Neural crest cell (in vitro differentiated cells): ENCODE data around the gene ENDOV. TPM values are rescaled to one million over a fixed set of nuclear protein-coding genes. Genes with fewer than 3 reads are reported as not detected.

Source experiments
- DNase-seq: peaks from one replicate; pipeline ENCODE4 v3.0.0; 2021; ENCODE audit warnings: low read depth, mixed read lengths, low spot score
- H3K27ac Mint-ChIP-seq: one replicate; pipeline ENCODE4 v1.8.0; 2021; ENCODE audit warnings: mild to moderate bottlenecking, mixed read lengths; ENCODE audit not compliant: unreplicated experiment
- H3K27me3 Mint-ChIP-seq: 2 replicates; pipeline ENCODE4 v1.8.0; 2021; ENCODE audit warnings: low read depth, mild to moderate bottlenecking, mixed read lengths
- H3K36me3 Mint-ChIP-seq: 2 replicates; pipeline ENCODE4 v1.8.0; 2021; ENCODE audit warnings: low read depth, mild to moderate bottlenecking, mixed read lengths
- H3K4me1 Mint-ChIP-seq: 2 replicates; pipeline ENCODE4 v1.8.0; 2021; ENCODE audit warnings: mixed read lengths
- H3K4me3 Mint-ChIP-seq: one replicate; pipeline ENCODE4 v1.8.0; 2021; ENCODE audit warnings: mild to moderate bottlenecking, mixed read lengths
- H3K9me3 Mint-ChIP-seq: 2 replicates; pipeline ENCODE4 v1.8.0; 2021; ENCODE audit warnings: mixed read lengths
- total RNA-seq: library from RNA; stranded (reverse); gene quantifications from 2 replicates; pipeline ENCODE4 v1.2.1, GENCODE V29; 2021
- TF ChIP-seq, protein P1 (sequence below): fragments of 200-600 bp; sonication (generic); conservative IDR thresholded peaks from 2 replicates; pipeline ENCODE4 v1.5.0; 2021; ENCODE audit warnings: antibody characterized with exemption, mild to moderate bottlenecking

The ENDOV gene
- total RNA-seq, 1 donor from 2014 or later: 38.0 TPM

DNA sequence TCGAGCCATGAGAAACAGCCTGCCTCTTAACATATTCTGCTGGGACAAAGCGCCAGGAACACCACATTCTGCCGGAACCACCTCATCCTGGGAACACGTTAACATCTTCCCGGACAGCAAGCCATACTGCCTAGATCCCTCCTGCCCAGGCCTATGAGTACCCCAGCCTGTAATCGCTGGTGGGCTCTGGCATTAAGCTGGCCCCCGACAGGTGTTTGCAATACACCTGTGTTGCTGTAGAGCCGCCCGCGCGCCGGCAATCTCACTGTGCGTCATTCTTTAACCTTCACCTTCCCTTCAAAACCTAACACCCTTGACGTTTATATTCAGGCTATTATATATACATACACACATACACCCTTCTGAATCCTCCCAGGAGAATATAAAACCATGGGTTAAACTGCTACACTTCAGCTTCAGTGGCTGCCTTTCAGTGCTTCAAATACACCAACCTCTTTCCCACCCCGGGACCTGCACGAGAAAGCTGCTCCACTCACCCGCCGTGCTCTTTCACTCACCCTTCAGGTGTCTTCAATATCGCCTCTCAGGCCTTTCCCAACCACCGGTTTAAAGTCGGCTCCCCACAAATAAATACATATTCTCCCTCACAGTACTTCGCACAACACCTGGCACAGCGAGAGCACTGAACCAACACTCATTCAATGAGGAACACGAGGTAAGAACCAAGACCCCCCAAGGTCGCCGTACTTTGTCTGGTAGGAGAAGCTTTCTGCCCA lies 1.0 kb upstream of the ENDOV start:
- no peak overlapping the region for H3K27ac Mint-ChIP-seq
- peaks cover 27% of the 10 kb centered on the region for H3K27me3 Mint-ChIP-seq
- H3K4me3 Mint-ChIP-seq: peak overlapping the region; percentile 97
- DNase-seq: no peak
- no peaks in the 10 kb centered on the region for H3K9me3 Mint-ChIP-seq
- peaks cover 39% of the 10 kb centered on the region for H3K4me1 Mint-ChIP-seq
- H3K36me3 Mint-ChIP-seq: peaks cover 3% of the 10 kb centered on the region
- TF ChIP-seq, protein P1, sequence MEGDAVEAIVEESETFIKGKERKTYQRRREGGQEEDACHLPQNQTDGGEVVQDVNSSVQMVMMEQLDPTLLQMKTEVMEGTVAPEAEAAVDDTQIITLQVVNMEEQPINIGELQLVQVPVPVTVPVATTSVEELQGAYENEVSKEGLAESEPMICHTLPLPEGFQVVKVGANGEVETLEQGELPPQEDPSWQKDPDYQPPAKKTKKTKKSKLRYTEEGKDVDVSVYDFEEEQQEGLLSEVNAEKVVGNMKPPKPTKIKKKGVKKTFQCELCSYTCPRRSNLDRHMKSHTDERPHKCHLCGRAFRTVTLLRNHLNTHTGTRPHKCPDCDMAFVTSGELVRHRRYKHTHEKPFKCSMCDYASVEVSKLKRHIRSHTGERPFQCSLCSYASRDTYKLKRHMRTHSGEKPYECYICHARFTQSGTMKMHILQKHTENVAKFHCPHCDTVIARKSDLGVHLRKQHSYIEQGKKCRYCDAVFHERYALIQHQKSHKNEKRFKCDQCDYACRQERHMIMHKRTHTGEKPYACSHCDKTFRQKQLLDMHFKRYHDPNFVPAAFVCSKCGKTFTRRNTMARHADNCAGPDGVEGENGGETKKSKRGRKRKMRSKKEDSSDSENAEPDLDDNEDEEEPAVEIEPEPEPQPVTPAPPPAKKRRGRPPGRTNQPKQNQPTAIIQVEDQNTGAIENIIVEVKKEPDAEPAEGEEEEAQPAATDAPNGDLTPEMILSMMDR: no peak

DNA sequence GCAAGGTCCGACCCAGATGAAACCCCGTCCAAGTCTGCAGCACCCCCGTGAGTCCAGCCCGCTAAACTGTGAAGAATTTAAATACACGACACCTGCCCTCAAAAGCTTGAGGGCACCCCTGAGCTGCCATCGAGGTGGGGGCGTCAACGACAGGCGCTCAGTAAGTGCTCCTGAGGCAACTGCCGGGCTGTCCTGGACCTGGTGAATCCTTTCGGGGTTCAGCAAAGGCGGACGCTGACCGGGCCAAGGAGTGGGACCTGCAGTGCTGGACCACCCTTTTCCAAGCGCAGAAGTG lies 512 bp upstream of the ENDOV start:
- peak overlapping the region; percentile 97 for H3K4me3 Mint-ChIP-seq
- H3K9me3 Mint-ChIP-seq: no peaks in the 10 kb centered on the region
- peaks cover 39% of the 10 kb centered on the region for H3K4me1 Mint-ChIP-seq
- H3K36me3 Mint-ChIP-seq: peaks cover 3% of the 10 kb centered on the region
- DNase-seq: no peak
- H3K27ac Mint-ChIP-seq: no peak overlapping the region
- H3K27me3 Mint-ChIP-seq: peaks cover 27% of the 10 kb centered on the region
- TF ChIP-seq, protein P1: no peak

DNA sequence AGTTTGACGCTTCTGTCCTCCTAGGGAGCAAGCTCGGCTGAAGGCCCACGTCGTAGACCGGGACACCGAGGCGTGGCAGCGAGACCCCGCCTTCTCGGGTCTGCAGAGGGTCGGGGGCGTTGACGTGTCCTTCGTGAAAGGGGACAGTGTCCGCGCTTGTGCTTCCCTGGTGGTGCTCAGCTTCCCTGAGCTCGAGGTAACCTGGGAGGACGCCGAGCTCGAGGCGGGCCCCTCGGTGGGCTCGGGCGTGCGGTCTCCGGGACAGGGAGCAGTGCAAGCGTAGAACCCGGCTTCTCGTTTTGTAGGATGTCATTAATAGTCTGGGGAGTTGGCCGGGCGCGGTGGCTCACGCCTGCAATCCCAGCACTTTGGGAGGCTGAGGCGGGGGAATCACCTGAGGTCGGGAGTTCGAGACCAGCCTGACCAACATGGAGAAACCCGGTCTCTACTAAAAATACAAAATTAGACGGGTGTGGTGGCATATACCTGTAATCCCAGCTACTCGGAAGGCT lies 715 bp downstream of the ENDOV start:
- peak overlapping the region; percentile 97 for H3K27ac Mint-ChIP-seq
- peaks cover 27% of the 10 kb centered on the region for H3K27me3 Mint-ChIP-seq
- H3K9me3 Mint-ChIP-seq: no peaks in the 10 kb centered on the region
- TF ChIP-seq, protein P1: no peak
- peaks cover 3% of the 10 kb centered on the region for H3K36me3 Mint-ChIP-seq
- peak overlapping the region; percentile 97 for H3K4me3 Mint-ChIP-seq
- no peak for DNase-seq
- peaks cover 39% of the 10 kb centered on the region for H3K4me1 Mint-ChIP-seq

DNA sequence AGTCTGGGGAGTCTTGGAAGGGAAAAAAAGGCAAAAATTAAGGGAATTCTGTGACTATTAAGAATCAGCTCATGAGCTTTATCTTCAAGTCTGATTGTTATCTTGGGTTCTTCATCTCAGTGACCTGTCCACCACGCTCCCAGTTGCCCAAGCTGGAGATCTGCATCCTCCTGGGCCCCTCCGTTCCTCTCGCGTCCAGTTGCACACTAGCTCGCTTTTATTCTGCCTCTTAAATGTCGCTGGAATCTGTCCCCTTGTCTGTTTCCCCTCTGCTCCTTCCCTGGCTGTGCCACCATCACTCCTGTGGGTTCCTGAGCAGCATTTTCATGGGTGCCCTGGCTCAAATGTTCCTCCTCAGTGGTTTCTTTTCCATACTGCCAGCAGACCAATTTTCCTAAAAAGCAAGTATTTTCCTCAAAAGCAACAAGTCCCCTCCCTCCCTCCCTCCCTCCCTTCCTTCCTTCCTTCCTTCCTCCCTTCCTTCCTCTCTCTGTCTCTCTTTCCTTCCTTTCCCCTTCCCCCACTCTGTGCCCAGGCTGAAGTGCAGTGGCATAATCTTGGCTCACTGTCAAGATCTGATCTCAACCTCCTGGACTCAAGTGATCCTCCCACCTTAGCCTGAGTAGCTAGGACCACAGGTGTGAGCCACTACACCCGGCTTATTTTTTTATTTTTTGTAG lies 1.4 kb downstream of the ENDOV start:
- no peak for DNase-seq
- H3K4me1 Mint-ChIP-seq: peaks cover 39% of the 10 kb centered on the region
- H3K36me3 Mint-ChIP-seq: peaks cover 3% of the 10 kb centered on the region

DNA sequence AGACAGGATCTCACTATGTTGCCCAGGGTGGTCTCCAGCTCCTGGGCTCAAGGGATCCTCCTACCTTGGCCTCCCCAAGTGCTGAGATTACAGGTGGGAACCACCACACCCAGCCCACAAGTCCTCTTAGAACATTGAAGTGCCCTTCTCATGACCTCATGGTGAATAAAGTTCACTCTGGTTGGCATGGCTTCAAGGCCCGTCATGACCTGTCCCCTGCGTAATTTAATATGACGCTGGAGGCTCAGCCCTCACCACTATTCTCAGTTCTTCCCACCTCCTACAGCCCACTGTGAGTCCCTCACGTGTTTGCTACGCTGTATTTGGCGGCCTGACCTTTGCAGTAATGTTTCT lies 1.9 kb downstream of the ENDOV start:
- H3K4me1 Mint-ChIP-seq: peaks cover 39% of the 10 kb centered on the region
- H3K36me3 Mint-ChIP-seq: peaks cover 3% of the 10 kb centered on the region
- H3K27ac Mint-ChIP-seq: peak overlapping the region; percentile 6
- peaks cover 23% of the 10 kb centered on the region for H3K27me3 Mint-ChIP-seq
- TF ChIP-seq, protein P1: no peak
- no peaks in the 10 kb centered on the region for H3K9me3 Mint-ChIP-seq
- peak overlapping the region; percentile 97 for H3K4me3 Mint-ChIP-seq
- DNase-seq: no peak

More for the DNA sequence above, 1.4 kb downstream of the ENDOV start:
- no peak overlapping the region for H3K27ac Mint-ChIP-seq
- TF ChIP-seq, protein P1: no peak
- H3K9me3 Mint-ChIP-seq: no peaks in the 10 kb centered on the region
- peak overlapping the region; percentile 97 for H3K4me3 Mint-ChIP-seq
- peaks cover 27% of the 10 kb centered on the region for H3K27me3 Mint-ChIP-seq
